ENCODE data around the gene POM121L12.

Gene POM121L12

GRCh38 chr7:53048638-53049037 lies 13.2 kb downstream of the POM121L12 start:
- intact Hi-C loops (cut with DNase I; ENCODE audit: low total_unique reads), result no loop called here
- Histone ChIP-seq H3K9me3 (no peaks in the 10 kb centered on the region), H3K36me3 (no peaks in the 10 kb centered on the region), H3K27me3 (no peaks in the 10 kb centered on the region), H3K4me3 (no peak overlapping the region), H3K27ac (no peak overlapping the region), H3K4me1 (no peaks in the 10 kb centered on the region)
- no peak for DNase-seq
- TF ChIP-seq CTCF (IDR thresholded peaks at IDR 0.05), result no peak

- H3K4me1 ChIP-seq, result no peaks in the 10 kb centered on the region
- TF ChIP-seq CTCF (IDR thresholded peaks at IDR 0.05), result no peak
- no peaks in the 10 kb centered on the region for H3K36me3 ChIP-seq
- H3K27me3 ChIP-seq, result no peaks in the 10 kb centered on the region
- H3K9me3 ChIP-seq, result no peaks in the 10 kb centered on the region
- DNase-seq, result no peak
- no peak overlapping the region for H3K27ac ChIP-seq
- intact Hi-C loops (cut with DNase I; ENCODE audit: low total_unique reads), result no loop called here
- no peak overlapping the region for H3K4me3 ChIP-seq
These were observed 15.0 kb downstream of the POM121L12 start for GRCh38 chr7:53050433-53050832.

- DNase-seq, result no peak
- Histone ChIP-seq H3K9me3 (no peaks in the 10 kb centered on the region), H3K4me3 (no peak overlapping the region), H3K36me3 (no peaks in the 10 kb centered on the region), H3K27ac (no peak overlapping the region), H3K27me3 (no peaks in the 10 kb centered on the region), H3K4me1 (no peaks in the 10 kb centered on the region)
- TF ChIP-seq CTCF (IDR thresholded peaks at IDR 0.05), result no peak
- intact Hi-C loops (cut with DNase I; ENCODE audit: low total_unique reads), result no loop called here
These were observed 24.2 kb downstream of the POM121L12 start for GRCh38 chr7:53059591-53059990.

GRCh38 chr7:53060066-53060465 lies 24.6 kb downstream of the POM121L12 start:
- intact Hi-C loops (cut with DNase I; ENCODE audit: low total_unique reads), result no loop called here
- TF ChIP-seq CTCF (IDR thresholded peaks at IDR 0.05), result no peak
- Histone ChIP-seq H3K27me3 (no peaks in the 10 kb centered on the region), H3K36me3 (no peaks in the 10 kb centered on the region), H3K4me3 (no peak overlapping the region), H3K4me1 (no peaks in the 10 kb centered on the region), H3K9me3 (peaks cover 0 to under 1% (median 0%) of the 10 kb centered on the region in 3 donors), H3K27ac (no peak overlapping the region)
- DNase-seq, result no peak

- no peaks in the 10 kb centered on the region for H3K4me1 ChIP-seq
- H3K4me3 ChIP-seq, result no peak overlapping the region
- TF ChIP-seq CTCF (IDR thresholded peaks at IDR 0.05), result no peak
- intact Hi-C loops (cut with DNase I; ENCODE audit: low total_unique reads), result no loop called here
- no peaks in the 10 kb centered on the region for H3K27me3 ChIP-seq
- no peak overlapping the region for H3K27ac ChIP-seq
- peaks cover 0 to 4% (median 0%) of the 10 kb centered on the region in 3 donors for H3K9me3 ChIP-seq
- no peaks in the 10 kb centered on the region for H3K36me3 ChIP-seq
- DNase-seq, result no peak
These were observed 27.4 kb downstream of the POM121L12 start for GRCh38 chr7:53062796-53063195.

- intact Hi-C loops (cut with DNase I; ENCODE audit: low total_unique reads), result no loop called here
- Histone ChIP-seq H3K27me3 (no peaks in the 10 kb centered on the region), H3K36me3 (no peaks in the 10 kb centered on the region), H3K4me3 (no peak overlapping the region), H3K9me3 (peaks cover 0 to 4% (median 0%) of the 10 kb centered on the region in 3 donors), H3K27ac (no peak overlapping the region), H3K4me1 (no peaks in the 10 kb centered on the region)
- no peak for TF ChIP-seq CTCF (IDR thresholded peaks at IDR 0.05)
- DNase-seq, result no peak
These were observed 33.2 kb downstream of the POM121L12 start for GRCh38 chr7:53068673-53069072.
